Activated T-cell treated with anti-CD3 and anti-CD28 coated beads, Interleukin-2, amount 50 U/mL, for 48 hours (primary cell): ENCODE measurements around the gene HIC1.

Experiments used
- DNase-seq, 2 experiments: peaks; one replicate each; pipeline ENCODE4 v3.0.0-alpha.2; 2020

Gene HIC1

GRCh38 chr17:2108170-2108569, 53.3 kb downstream of the HIC1 start:
- no peak for DNase-seq

GRCh38 chr17:2110436-2110835, 55.5 kb downstream of the HIC1 start:
- DNase-seq, result no peak

- no peak for DNase-seq
These were observed 56.8 kb downstream of the HIC1 start for GRCh38 chr17:2111691-2112090.
